WI38 (cell line): Measurements from ENCODE around the gene LYG2.
"Not testable (repeated sequence)": the region's sequence is repeated elsewhere in the genome, so short reads cannot be mapped to it uniquely, and the experiment has no call there.

Experiments
- H3K4me3 ChIP-seq: 2 replicates; pipeline ENCODE4 v1.5.1; 2011; ENCODE audit warnings: low read depth, mild to moderate bottlenecking, control low read depth, low read length
- CTCF ChIP-seq: IDR thresholded peaks from 2 replicates; pipeline ENCODE4 v1.5.1; 2012; ENCODE audit warnings: low read depth, mild to moderate bottlenecking, control low read depth, low read length

LYG2 gene

GRCh38 chr2:99255491-99256318 is at the start of gene LYG2:
LYG2 (minus strand) TSS chr2:99255666; CDS start chr2:99254260, 1,406 bp downstream.
- H3K4me3 ChIP-seq: no peak within 1 kb of the TSS
- TF ChIP-seq CTCF: no peak

- not testable (repeated sequence) for H3K4me3 ChIP-seq
Measured at GRCh38 chr2:99301097-99301496, 45.6 kb upstream of the LYG2 start, which contains the start of gene LYG1. LYG1 (minus strand) TSS chr2:99301197; CDS start chr2:99295670, 5,527 bp downstream.

GRCh38 chr2:99299580-99299979 is 44.1 kb upstream of the LYG2 start:
- no peak for TF ChIP-seq CTCF
- no peak overlapping the region for H3K4me3 ChIP-seq

GRCh38 chr2:99297994-99298393 is 42.5 kb upstream of the LYG2 start:
- no peak overlapping the region for H3K4me3 ChIP-seq
- no peak for TF ChIP-seq CTCF

GRCh38 chr2:99285526-99285925 is 30.1 kb upstream of the LYG2 start:
- TF ChIP-seq CTCF: no peak
- H3K4me3 ChIP-seq: no peak overlapping the region

- TF ChIP-seq CTCF: no peak
- no peak overlapping the region for H3K4me3 ChIP-seq
Measured at GRCh38 chr2:99279969-99280695, 24.7 kb upstream of the LYG2 start.

- peak overlapping the region; percentile 43 for H3K4me3 ChIP-seq
Measured at GRCh38 chr2:99278793-99279291, 23.4 kb upstream of the LYG2 start.

GRCh38 chr2:99278195-99278765 is 22.8 kb upstream of the LYG2 start:
- not testable (repeated sequence) for H3K4me3 ChIP-seq

More at GRCh38 chr2:99278793-99279291, 23.4 kb upstream of the LYG2 start:
- no peak for TF ChIP-seq CTCF
